Activated CD4-positive, alpha-beta memory T cell treated with anti-CD3 and anti-CD28 coated beads, Interleukin-2, amount 10 ng/mL, durations not matched to agents 7 days and 5 days (primary cell): ENCODE results near the gene TBC1D23. TPM values are rescaled to one million over a fixed set of nuclear protein-coding genes. Genes with fewer than 3 reads are reported as not detected.
A peak's percentile ranks its signal among the peaks of the same experiment; 100 is the strongest.
"Not testable (repeated sequence)": the region's sequence is repeated elsewhere in the genome, so short reads cannot be mapped to it uniquely, and the experiment has no call there.

Experiments
- CTCF ChIA-PET: fragments of 350-600 bp; sonication (Branson Sonifier 250); formaldehyde crosslinking; loops from one replicate; lab custom pipeline; 2021; ENCODE audit warnings: antibody characterized with exemption, inconsistent platforms; lab: Charles Lee
- POLR2A ChIA-PET: fragments of 350-600 bp; sonication (Branson Sonifier 250); formaldehyde crosslinking; loops from one replicate; lab custom pipeline; 2021; ENCODE audit warnings: antibody characterized with exemption; lab: Charles Lee
- DNase-seq: peaks from one replicate; pipeline ENCODE4 v3.0.0-alpha.2; 2020
- H3K27ac Mint-ChIP-seq: one replicate; pipeline ENCODE4 v1.8.0; 2021; ENCODE audit warnings: mild to moderate bottlenecking, mixed read lengths
- H3K27me3 Mint-ChIP-seq: one replicate; pipeline ENCODE4 v1.8.0; 2021; ENCODE audit warnings: mixed read lengths
- H3K36me3 Mint-ChIP-seq: one replicate; pipeline ENCODE4 v1.8.0; 2021; ENCODE audit warnings: low read depth, mixed read lengths
- H3K4me1 Mint-ChIP-seq: one replicate; pipeline ENCODE4 v1.8.0; 2021; ENCODE audit warnings: mixed read lengths
- H3K4me3 Mint-ChIP-seq: one replicate; pipeline ENCODE4 v1.8.0; 2021; ENCODE audit warnings: mild to moderate bottlenecking, mixed read lengths
- H3K9me3 Mint-ChIP-seq: one replicate; pipeline ENCODE4 v1.8.0; 2021; ENCODE audit warnings: mixed read lengths
- total RNA-seq, 2 experiments: library from RNA; stranded (reverse); gene quantifications; one replicate each; pipeline ENCODE4 v1.2.3, GENCODE V29; 2021

The TBC1D23 gene
- total RNA-seq, 2 experiments from 2014 or later: 26.5 to 29.3 TPM

- H3K27me3 Mint-ChIP-seq: no peaks in the 10 kb centered on the region
- no peak overlapping the region for H3K4me3 Mint-ChIP-seq
- CTCF ChIA-PET: no interaction called here
- DNase-seq: no peak
- no peak overlapping the region for H3K27ac Mint-ChIP-seq
- H3K4me1 Mint-ChIP-seq: peaks cover 15% of the 10 kb centered on the region
- H3K36me3 Mint-ChIP-seq: peaks cover 5% of the 10 kb centered on the region
- POLR2A ChIA-PET: interaction anchor here (1.2 to 1.7 kb wide), 2 partner anchors 24 to 82 kb away, joined by 3 to 4 read pairs; partner anchors contain the start of gene LNP1
- H3K9me3 Mint-ChIP-seq: no peaks in the 10 kb centered on the region
These were observed 59.2 kb downstream of the TBC1D23 start for GRCh38 chr3:100319951-100320350.

- H3K9me3 Mint-ChIP-seq: peaks cover 3% of the 10 kb centered on the region
- H3K4me3 Mint-ChIP-seq: no peak overlapping the region
- H3K27ac Mint-ChIP-seq: no peak overlapping the region
- DNase-seq: no peak
- no peaks in the 10 kb centered on the region for H3K4me1 Mint-ChIP-seq
- no peaks in the 10 kb centered on the region for H3K27me3 Mint-ChIP-seq
- ChIA-PET POLR2A (no interaction called here), CTCF (no interaction called here)
- H3K36me3 Mint-ChIP-seq: peaks cover 17% of the 10 kb centered on the region
These were observed 63.3 kb downstream of the TBC1D23 start for GRCh38 chr3:100324044-100324443.

GRCh38 chr3:100325827-100326226, 65.0 kb downstream of the TBC1D23 start:
- H3K4me1 Mint-ChIP-seq: no peaks in the 10 kb centered on the region
- POLR2A ChIA-PET: no interaction called here
- CTCF ChIA-PET: no interaction called here
- H3K4me3 Mint-ChIP-seq: no peak overlapping the region
- H3K27ac Mint-ChIP-seq: no peak overlapping the region
- H3K9me3 Mint-ChIP-seq: peaks cover 3% of the 10 kb centered on the region
- DNase-seq: no peak
- H3K27me3 Mint-ChIP-seq: no peaks in the 10 kb centered on the region
- H3K36me3 Mint-ChIP-seq: peaks cover 12% of the 10 kb centered on the region

- POLR2A ChIA-PET: not testable (repeated sequence)
These were observed 66.6 kb downstream of the TBC1D23 start for GRCh38 chr3:100327377-100327776.

GRCh38 chr3:100329800-100330489, 69.2 kb downstream of the TBC1D23 start:
- ChIA-PET POLR2A (no interaction called here), CTCF (interaction anchor here (0.6 kb wide), 1 partner anchor 9 kb away, joined by 3 read pairs; no protein-coding TSS in a partner anchor)
- no peak overlapping the region for H3K27ac Mint-ChIP-seq
- DNase-seq: no peak
- peaks cover 9% of the 10 kb centered on the region for H3K4me1 Mint-ChIP-seq
- H3K27me3 Mint-ChIP-seq: no peaks in the 10 kb centered on the region
- H3K9me3 Mint-ChIP-seq: peaks cover 3% of the 10 kb centered on the region
- no peak overlapping the region for H3K4me3 Mint-ChIP-seq
- H3K36me3 Mint-ChIP-seq: peaks cover 12% of the 10 kb centered on the region

More at GRCh38 chr3:100327377-100327776, 66.6 kb downstream of the TBC1D23 start:
- H3K9me3 Mint-ChIP-seq, H3K27me3 Mint-ChIP-seq, H3K4me3 Mint-ChIP-seq, DNase-seq, H3K27ac Mint-ChIP-seq, H3K4me1 Mint-ChIP-seq: not testable (repeated sequence)
- peaks cover 12% of the 10 kb centered on the region for H3K36me3 Mint-ChIP-seq
- CTCF ChIA-PET: interaction anchor here (0.7 kb wide), 1 partner anchor 481 kb away, joined by 3 read pairs; no protein-coding TSS in a partner anchor

- no peak overlapping the region for H3K4me3 Mint-ChIP-seq
- peaks cover 3% of the 10 kb centered on the region for H3K9me3 Mint-ChIP-seq
- H3K4me1 Mint-ChIP-seq: peaks cover 16% of the 10 kb centered on the region
- ChIA-PET CTCF (no interaction called here), POLR2A (interaction anchor here (2.7 kb wide), 1 partner anchor 71 kb away, joined by 13 read pairs; the partner anchor contains the start of genes LNP1 and TOMM70)
- H3K27me3 Mint-ChIP-seq: no peaks in the 10 kb centered on the region
- H3K27ac Mint-ChIP-seq: no peak overlapping the region
- no peak for DNase-seq
- peaks cover 12% of the 10 kb centered on the region for H3K36me3 Mint-ChIP-seq
These were observed 69.9 kb downstream of the TBC1D23 start for GRCh38 chr3:100330651-100331050.

- Mint-ChIP-seq H3K27ac (no peak overlapping the region), H3K36me3 (peaks cover 11% of the 10 kb centered on the region), H3K9me3 (peaks cover 2% of the 10 kb centered on the region), H3K4me3 (no peak overlapping the region), H3K4me1 (peaks cover 23% of the 10 kb centered on the region), H3K27me3 (no peaks in the 10 kb centered on the region)
- CTCF ChIA-PET: no interaction called here
- POLR2A ChIA-PET: interaction anchor here (2.7 kb wide), 1 partner anchor 70 kb away, joined by 13 read pairs; the partner anchor contains the start of genes LNP1 and TOMM70
- DNase-seq: no peak
These were observed 70.9 kb downstream of the TBC1D23 start for GRCh38 chr3:100331660-100332059.

GRCh38 chr3:100333051-100333450, 72.3 kb downstream of the TBC1D23 start:
- no peak overlapping the region for H3K4me3 Mint-ChIP-seq
- H3K27ac Mint-ChIP-seq: no peak overlapping the region
- no peaks in the 10 kb centered on the region for H3K27me3 Mint-ChIP-seq
- ChIA-PET CTCF (interaction anchor here (0.5 to 1.8 kb wide), 3 partner anchors 10 to 507 kb away, joined by 3 to 5 read pairs (median 4); no protein-coding TSS in a partner anchor), POLR2A (interaction anchor here (2.7 kb wide), 1 partner anchor 69 kb away, joined by 13 read pairs; the partner anchor contains the start of genes LNP1 and TOMM70)
- no peak for DNase-seq
- H3K36me3 Mint-ChIP-seq: no peaks in the 10 kb centered on the region
- H3K9me3 Mint-ChIP-seq: no peaks in the 10 kb centered on the region
- H3K4me1 Mint-ChIP-seq: peaks cover 23% of the 10 kb centered on the region

- peak overlapping the region; percentile 36 for H3K27ac Mint-ChIP-seq
- H3K4me3 Mint-ChIP-seq: peak overlapping the region; percentile 76
- CTCF ChIA-PET: interaction anchor here (0.7 to 1.8 kb wide), 5 partner anchors 9 to 508 kb away, joined by 3 to 5 read pairs (median 4); partner anchors contain the start of genes LNP1 and TOMM70
- POLR2A ChIA-PET: interaction anchor here (0.7 to 3.7 kb wide), 6 partner anchors 10 to 68 kb away, joined by 3 to 44 read pairs (median 3); partner anchors contain the start of genes LNP1 and TOMM70
- DNase-seq: no peak
- H3K4me1 Mint-ChIP-seq: peaks cover 23% of the 10 kb centered on the region
- H3K9me3 Mint-ChIP-seq: no peaks in the 10 kb centered on the region
- no peaks in the 10 kb centered on the region for H3K27me3 Mint-ChIP-seq
- peaks cover 4% of the 10 kb centered on the region for H3K36me3 Mint-ChIP-seq
These were observed 73.2 kb downstream of the TBC1D23 start for GRCh38 chr3:100333970-100334487.

GRCh38 chr3:100334488-100335351, 73.9 kb downstream of the TBC1D23 start, which contains the start of gene NIT2:
Gene NIT2, plus strand, starts transcription at chr3:100334757. Its CDS starts 35 bp downstream, at chr3:100334792.
- Mint-ChIP-seq H3K9me3 (no peaks in the 10 kb centered on the region), H3K4me1 (peaks cover 23% of the 10 kb centered on the region), H3K4me3 (peak within 1 kb of the TSS; percentile 88), H3K27ac (peak within 1 kb of the TSS; percentile 84), H3K27me3 (no peaks in the 10 kb centered on the region), H3K36me3 (peaks cover 11% of the 10 kb centered on the region)
- POLR2A ChIA-PET: interaction anchor here (0.7 to 3.7 kb wide), 11 partner anchors 9 to 374 kb away, joined by 3 to 44 read pairs (median 3); partner anchors contain the start of genes LNP1, TFG and TOMM70
- peak; percentile 83 for DNase-seq
- CTCF ChIA-PET: interaction anchor here (0.7 to 1.7 kb wide), 7 partner anchors 12 to 503 kb away, joined by 3 to 8 read pairs (median 3); partner anchors contain the start of genes LNP1 and TOMM70

- peaks cover 11% of the 10 kb centered on the region for H3K36me3 Mint-ChIP-seq
These were observed 74.6 kb downstream of the TBC1D23 start for GRCh38 chr3:100335434-100335833.

GRCh38 chr3:100336229-100336628, 75.4 kb downstream of the TBC1D23 start:
- H3K27ac Mint-ChIP-seq, H3K27me3 Mint-ChIP-seq, DNase-seq, H3K9me3 Mint-ChIP-seq: not testable (repeated sequence)
- Mint-ChIP-seq H3K36me3 (peaks cover 17% of the 10 kb centered on the region), H3K4me3 (peak overlapping the region; percentile 88), H3K4me1 (peaks cover 23% of the 10 kb centered on the region)
- ChIA-PET POLR2A (interaction anchor here (1.4 to 3.7 kb wide), 2 partner anchors 10 to 65 kb away, joined by 8 to 44 read pairs; partner anchors contain the start of genes LNP1 and TOMM70), CTCF (interaction anchor here (1.0 to 1.6 kb wide), 2 partner anchors 8 to 20 kb away, joined by 3 to 8 read pairs; no protein-coding TSS in a partner anchor)

More at GRCh38 chr3:100335434-100335833, 74.6 kb downstream of the TBC1D23 start:
- H3K9me3 Mint-ChIP-seq: no peaks in the 10 kb centered on the region
- DNase-seq: no peak
- peak overlapping the region; percentile 88 for H3K4me3 Mint-ChIP-seq
- peaks cover 23% of the 10 kb centered on the region for H3K4me1 Mint-ChIP-seq
- peak overlapping the region; percentile 84 for H3K27ac Mint-ChIP-seq
- no peaks in the 10 kb centered on the region for H3K27me3 Mint-ChIP-seq
- POLR2A ChIA-PET: interaction anchor here (0.7 to 3.7 kb wide), 8 partner anchors 8 to 374 kb away, joined by 3 to 44 read pairs (median 3); partner anchors contain the start of genes LNP1, TFG and TOMM70
- CTCF ChIA-PET: interaction anchor here (0.7 to 1.7 kb wide), 5 partner anchors 9 to 504 kb away, joined by 3 to 8 read pairs (median 4); partner anchors contain the start of genes LNP1 and TOMM70
